IMR-90 (cell line): ENCODE results near the gene MINK1. TPM values are rescaled to one million over a fixed set of nuclear protein-coding genes. Genes with fewer than 3 reads are reported as not detected.

Source experiments
- ATAC-seq: fragments of 200-7000 bp; cut with Tn5 transposase; 2 replicates; pipeline ENCODE4 v1.9.1; 2020; ENCODE audit warnings: low read depth, mild to moderate bottlenecking, moderate library complexity
- BruUV-seq: library from RNA; stranded (reverse); fragments of 400-500 nt; replicated peaks from 2 replicates; lab custom pipeline; 2021; lab: Mats Ljungman, UMichigan
- CTCF ChIA-PET: fragments of 300-600 bp; formaldehyde crosslinking; extraction: SDS; loops from one replicate; lab custom pipeline; 2021; ENCODE audit warnings: antibody characterized with exemption; lab: Yijun Ruan, JAX
- POLR2A ChIA-PET: fragments of 300-600 bp; sonication (Branson Sonifier 250); formaldehyde crosslinking; loops from one replicate; lab custom pipeline; 2022; ENCODE audit warnings: antibody characterized with exemption; ENCODE audit not compliant: unreplicated experiment; lab: Charles Lee
- DNase-seq: peaks from one replicate; pipeline ENCODE4 v3.0.0; 2013
- H2AFZ ChIP-seq: replicated peaks from 2 replicates; pipeline ENCODE3; 2013; ENCODE audit warnings: low read length, mild to moderate bottlenecking; ENCODE audit not compliant: poor library complexity
- H2AK5ac ChIP-seq: 2 replicates; pipeline ENCODE4 v1.6.1; 2013; ENCODE audit warnings: low read depth, low read length, inconsistent platforms
- H2AK9ac ChIP-seq: replicated peaks from 2 replicates; pipeline ENCODE3; 2013; ENCODE audit warnings: mild to moderate bottlenecking, low read depth, low read length, moderate library complexity; ENCODE audit not compliant: poor library complexity
- H2BK120ac ChIP-seq: 2 replicates; pipeline ENCODE4 v1.6.1; 2013; ENCODE audit warnings: low read depth, low read length, inconsistent platforms
- H2BK15ac ChIP-seq: 3 replicates; pipeline ENCODE4 v1.6.1; 2013; ENCODE audit warnings: low read depth, low read length, inconsistent platforms
- H2BK20ac ChIP-seq: 2 replicates; pipeline ENCODE4 v1.6.1; 2013; ENCODE audit warnings: low read depth, mild to moderate bottlenecking, inconsistent platforms, low read length, moderate library complexity
- H2BK5ac ChIP-seq: 2 replicates; pipeline ENCODE4 v1.6.1; 2013; ENCODE audit warnings: mild to moderate bottlenecking, low read depth, low read length, inconsistent platforms; ENCODE audit not compliant: poor library complexity, severe bottlenecking
- H3K14ac ChIP-seq: replicated peaks from 2 replicates; pipeline ENCODE4 v1.6.1; 2013; ENCODE audit warnings: low read depth, low read length, inconsistent platforms
- H3K18ac ChIP-seq: 2 replicates; pipeline ENCODE4 v1.6.1; 2013; ENCODE audit warnings: low read depth, low read length, control low read depth
- H3K23ac ChIP-seq: 2 replicates; pipeline ENCODE4 v1.6.1; 2013; ENCODE audit warnings: low read depth, low read length, inconsistent platforms
- H3K27ac ChIP-seq: 2 replicates; pipeline ENCODE4 v1.5.1; 2013; ENCODE audit warnings: mild to moderate bottlenecking, control low read depth, low read length; ENCODE audit not compliant: insufficient read depth
- H3K27me3 ChIP-seq: 2 replicates; pipeline ENCODE4 v1.6.1; 2013; ENCODE audit warnings: low read length; ENCODE audit not compliant: control insufficient read depth, insufficient read depth
- H3K36me3 ChIP-seq: 2 replicates; pipeline ENCODE4 v1.6.1; 2013; ENCODE audit warnings: low read length, mixed read lengths; ENCODE audit not compliant: control insufficient read depth, insufficient read depth
- H3K4ac ChIP-seq: 2 replicates; pipeline ENCODE4 v1.6.1; 2013; ENCODE audit warnings: low read depth, low read length, inconsistent platforms
- H3K4me1 ChIP-seq: 2 replicates; pipeline ENCODE4 v1.6.1; 2013; ENCODE audit warnings: low read length, mixed read lengths; ENCODE audit not compliant: control insufficient read depth, insufficient read depth
- H3K4me2 ChIP-seq: 2 replicates; pipeline ENCODE4 v1.6.1; 2013; ENCODE audit warnings: low read depth, mild to moderate bottlenecking, control low read depth, low read length, moderate library complexity
- H3K4me3 ChIP-seq: 2 replicates; pipeline ENCODE4 v1.5.1; 2013; ENCODE audit warnings: low read depth, mild to moderate bottlenecking, control low read depth, low read length, moderate library complexity; ENCODE audit not compliant: insufficient read depth
- H3K56ac ChIP-seq: 2 replicates; pipeline ENCODE4 v1.6.1; 2013; ENCODE audit warnings: low read length, inconsistent platforms; ENCODE audit not compliant: insufficient read depth; ENCODE audit errors: extremely low read depth
- H3K79me1 ChIP-seq, 2 experiments: 2 replicates each; pipeline ENCODE4 v1.6.1; 2013; ENCODE audit warnings: low read length in 2 of 2, inconsistent platforms in 1 of 2, low read depth in 1 of 2
- H3K9ac ChIP-seq: 2 replicates; pipeline ENCODE4 v1.6.1; 2013; ENCODE audit warnings: low read depth, low read length, control low read depth
- H3K9me1 ChIP-seq: 2 replicates; pipeline ENCODE4 v1.6.1; 2013; ENCODE audit warnings: low read length, inconsistent platforms; ENCODE audit not compliant: insufficient read depth
- H3K9me3 ChIP-seq: 2 replicates; pipeline ENCODE4 v1.6.1; 2013; ENCODE audit warnings: low read length; ENCODE audit not compliant: control insufficient read depth, insufficient read depth
- H4K20me1 ChIP-seq: 2 replicates; pipeline ENCODE4 v1.6.1; 2013; ENCODE audit warnings: low read length, inconsistent platforms; ENCODE audit not compliant: insufficient read depth
- H4K5ac ChIP-seq: 2 replicates; pipeline ENCODE4 v1.6.1; 2013; ENCODE audit warnings: mild to moderate bottlenecking, low read depth, low read length, control low read depth
- H4K8ac ChIP-seq, 2 experiments: 2 replicates each; pipeline ENCODE4 v1.6.1; 2013; ENCODE audit warnings: low read depth in 2 of 2, low read length in 2 of 2, control low read depth in 1 of 2, inconsistent platforms in 1 of 2
- H4K91ac ChIP-seq: 2 replicates; pipeline ENCODE4 v1.6.1; 2013; ENCODE audit warnings: low read depth, low read length, inconsistent platforms; ENCODE audit not compliant: insufficient read depth
- BHLHE40 ChIP-seq: fragments of 150-350 bp; IDR thresholded peaks from 2 replicates; pipeline ENCODE4 v1.6.1; 2016; ENCODE audit warnings: mild to moderate bottlenecking, low read depth, low read length
- CEBPB ChIP-seq: IDR thresholded peaks from 2 replicates; pipeline ENCODE4 v1.6.1; 2012; ENCODE audit warnings: low read depth, low read length, improper control_type of control experiment
- CHD1 ChIP-seq: IDR thresholded peaks from 2 replicates; pipeline ENCODE4 v1.6.1; 2012; ENCODE audit warnings: low read depth, low read length, improper control_type of control experiment
- CTCF ChIP-seq: conservative IDR thresholded peaks from 2 replicates; pipeline ENCODE4 v1.5.1; 2012; ENCODE audit warnings: mild to moderate bottlenecking, low read depth, low read length, improper control_type of control experiment
- ELK1 ChIP-seq: fragments of 150-350 bp; IDR thresholded peaks from 2 replicates; pipeline ENCODE4 v1.6.1; 2016; ENCODE audit warnings: low read depth, mild to moderate bottlenecking, low read length, moderate library complexity, borderline replicate concordance
- FOS ChIP-seq: fragments of 150-350 bp; IDR thresholded peaks from 2 replicates; pipeline ENCODE4 v1.6.1; 2016; ENCODE audit warnings: low read depth, low read length
- MAFK ChIP-seq: IDR thresholded peaks from 2 replicates; pipeline ENCODE4 v1.6.1; 2012; ENCODE audit warnings: low read depth, low read length, improper control_type of control experiment
- MAZ ChIP-seq: IDR thresholded peaks from 2 replicates; pipeline ENCODE4 v1.6.1; 2012; ENCODE audit warnings: low read depth, mild to moderate bottlenecking, low read length, improper control_type of control experiment, moderate library complexity, borderline replicate concordance
- MXI1 ChIP-seq: IDR thresholded peaks from 2 replicates; pipeline ENCODE4 v1.6.1; 2012; ENCODE audit warnings: low read depth, mild to moderate bottlenecking, low read length, moderate library complexity, borderline replicate concordance
- NFE2L2 ChIP-seq: fragments of 150-350 bp; IDR thresholded peaks from 2 replicates; pipeline ENCODE4 v1.6.1; 2016; ENCODE audit warnings: low read depth, mild to moderate bottlenecking, low read length
- POLR2A ChIP-seq: IDR thresholded peaks from 2 replicates; pipeline ENCODE4 v1.6.1; 2012; ENCODE audit warnings: mild to moderate bottlenecking, low read depth, low read length
- RAD21 ChIP-seq: IDR thresholded peaks from 2 replicates; pipeline ENCODE4 v1.6.1; 2012; ENCODE audit warnings: low read length, improper control_type of control experiment
- RCOR1 ChIP-seq: IDR thresholded peaks from 2 replicates; pipeline ENCODE4 v1.6.1; 2012; ENCODE audit warnings: mild to moderate bottlenecking, low read length, improper control_type of control experiment; ENCODE audit not compliant: insufficient replicate concordance
- RFX5 ChIP-seq: IDR thresholded peaks from 2 replicates; pipeline ENCODE4 v1.8.0; 2012; ENCODE audit warnings: low read depth, mild to moderate bottlenecking, low read length, moderate library complexity
- SMC3 ChIP-seq: fragments of 150-350 bp; IDR thresholded peaks from 2 replicates; pipeline ENCODE4 v1.6.1; 2016; ENCODE audit warnings: low read depth, mild to moderate bottlenecking, antibody characterized with exemption, low read length, moderate library complexity
- USF2 ChIP-seq: fragments of 150-350 bp; IDR thresholded peaks from 2 replicates; pipeline ENCODE4 v1.6.1; 2017; ENCODE audit warnings: mild to moderate bottlenecking, antibody characterized with exemption, low read length, low read depth
- WGBS, 2 experiments: methylation state at CpG; one replicate each; pipeline versions ENCODE4 v1.1.5 to v1.1.7; 2013; ENCODE audit warnings: missing lambda C conversion rate in 2 of 2; ENCODE audit not compliant: insufficient read length in 1 of 2; ENCODE audit errors: extremely low coverage in 2 of 2; 5-methylcytosine and 5-hydroxymethylcytosine counted together
- dilution Hi-C: fragments of 300-500 bp; cut with HindIII; formaldehyde crosslinking; loops from one replicate; pipeline ENCODE4 v1.14.3; 2018; ENCODE audit warnings: low sequenced_read_pairs; ENCODE audit not compliant: unreplicated experiment
- in situ Hi-C: fragments of 300-500 bp; cut with MboI; formaldehyde crosslinking; loops from 3 replicates; pipeline ENCODE4 v1.14.3; 2019; ENCODE audit warnings: low sequenced_read_pairs, inconsistent platforms, mixed read lengths
- intact Hi-C: fragments of 100-400 bp; cut with micrococcal nuclease; formaldehyde crosslinking; loops from 2 replicates; pipeline ENCODE4 v1.10.0; 2022
- polyA plus RNA-seq, 3 experiments: library from polyadenylated mRNA; depleted of rRNA; stranded (reverse); fragments of >200 nt; gene quantifications; 2 replicates each; pipeline ENCODE4 v1.2.3, GENCODE V29; 2012; ENCODE audit warnings: low replicate concordance in 1 of 3
- total RNA-seq: library from RNA; depleted of rRNA; stranded (reverse); fragments of >200 nt; gene quantifications from 2 replicates; pipeline ENCODE4 v1.2.3, GENCODE V29; 2012

The MINK1 gene
- total and polyA plus RNA-seq, 2 of the 4 experiments (the other 2 are of a cell fraction), result 12.2 to 40.9 TPM

- Histone ChIP-seq H2AK5ac (no peak overlapping the region), H3K9me3 (no peaks in the 10 kb centered on the region), H3K4me1 (peaks cover 14% of the 10 kb centered on the region), H3K56ac (no peak overlapping the region), H3K27me3 (no peaks in the 10 kb centered on the region), H3K9ac (no peak overlapping the region), H3K4me2 (no peak overlapping the region), H3K23ac (no peak overlapping the region), H2BK120ac (no peak overlapping the region), H3K4me3 (no peak overlapping the region), H4K5ac (no peak overlapping the region), H3K9me1 (peaks cover 17% of the 10 kb centered on the region), H2AFZ (no peak overlapping the region), H3K36me3 (peaks cover 22% of the 10 kb centered on the region), H3K4ac (no peak overlapping the region), H4K91ac (no peak overlapping the region), H2AK9ac (no peak overlapping the region), H3K14ac (no peak overlapping the region), H2BK5ac (no peak overlapping the region), H3K18ac (no peak overlapping the region), H4K8ac (no peak overlapping the region), H2BK15ac (no peak overlapping the region), H4K20me1 (peaks cover 13% of the 10 kb centered on the region; the same call in 1 of the 2 replicates), H3K79me1 (peaks cover 17 to 37% of the 10 kb centered on the region in 2 experiments; a peak in 3 of 4 replicates), H2BK20ac (no peak overlapping the region), H3K27ac (no peak overlapping the region)
- dilution Hi-C loops (no loop called here), intact Hi-C loops (no loop called here), in situ Hi-C loops (no loop called here)
- BruUV-seq, result no TSS peak
- ATAC-seq, result no peak
- TF ChIP-seq POLR2A (no peak), USF2 (no peak), MAFK (no peak), RAD21 (no peak), CHD1 (no peak), ELK1 (no peak), MAZ (no peak), CTCF (no peak), RFX5 (no peak), BHLHE40 (no peak), MXI1 (no peak), NFE2L2 (no peak), SMC3 (no peak), CEBPB (no peak), RCOR1 (no peak), FOS (no peak)
- 90% methylated on average over 2 of the region's 16 CpGs; no CpG with 5 or more reads in 1 of the 2 experiments for WGBS, 2 experiments
- POLR2A ChIA-PET, result no interaction called here
- DNase-seq, result no peak
- CTCF ChIA-PET, result no interaction called here
Measured at GRCh38 chr17:4937553-4937952, 104.4 kb downstream of the MINK1 start.
